HepG2 (cell line): ENCODE data around the gene ATXN2. TPM values are rescaled to one million over a fixed set of nuclear protein-coding genes. Genes with fewer than 3 reads are reported as not detected.

Experiments used
- ATAC-seq: fragments of 200-7000 bp; cut with Tn5 transposase; 3 replicates; pipeline ENCODE4 v1.9.1; 2020; ENCODE audit warnings: mild to moderate bottlenecking, moderate library complexity
- BruUV-seq: library from RNA; stranded (reverse); fragments of 400-500 nt; replicated peaks from 2 replicates; lab custom pipeline; 2021; lab: Mats Ljungman, UMichigan
- CTCF ChIA-PET: fragments of 300-600 bp; formaldehyde crosslinking; extraction: SDS; loops from one replicate; lab custom pipeline; 2021; ENCODE audit warnings: low total read pairs, inconsistent platforms, low intra/inter-chr PET ratio; lab: Yijun Ruan, JAX
- POLR2A ChIA-PET: fragments of 350-600 bp; sonication (Branson Sonifier 250); formaldehyde crosslinking; loops from one replicate; lab custom pipeline; 2020; ENCODE audit warnings: antibody characterized with exemption, inconsistent platforms; lab: Yijun Ruan, JAX
- DNase-seq: peaks from one replicate; pipeline ENCODE4 v3.0.0-alpha.2; 2015; ENCODE audit warnings: low spot score
- FAIRE-seq: peaks from 3 replicates; lab custom pipeline; 2011; peaks lifted over from hg19 to GRCh38; lab: Jason Lieb, UNC
- H2AFZ ChIP-seq: one replicate; pipeline ENCODE4 v1.6.1; 2011; ENCODE audit warnings: low read length, inconsistent platforms
- H3K27ac ChIP-seq: fragments of 300-600 bp; 3 replicates; pipeline ENCODE4 v1.8.0; 2011; ENCODE audit warnings: mixed run types, mild to moderate bottlenecking, mixed read lengths, low read length, inconsistent platforms; ENCODE audit not compliant: insufficient read depth; ENCODE audit errors: extremely low read length
- H3K27me3 ChIP-seq, 2 experiments: fragments of 200-600 bp in 1 of 2; 2 replicates in 1 of 2; 3 replicates in 1 of 2; pipeline versions ENCODE4 v1.6.0 to v1.8.0; 2011; ENCODE audit warnings: low read length in 2 of 2, mild to moderate bottlenecking in 2 of 2, moderate library complexity in 2 of 2, inconsistent platforms in 1 of 2; ENCODE audit not compliant: insufficient read depth in 2 of 2, control insufficient read depth in 1 of 2
- H3K36me3 ChIP-seq, 2 experiments: fragments of 200-600 bp in 1 of 2; replicated peaks in 1 of 2; 2 replicates in 1 of 2; 3 replicates in 1 of 2; pipeline versions ENCODE4 v1.5.1 to v1.8.0; 2011; ENCODE audit warnings: low read length in 2 of 2, inconsistent platforms in 1 of 2; ENCODE audit not compliant: insufficient read depth in 2 of 2, control insufficient read depth in 1 of 2
- H3K4me1 ChIP-seq: 2 replicates; pipeline ENCODE4 v1.5.1; 2012; ENCODE audit warnings: low read length, inconsistent platforms; ENCODE audit not compliant: insufficient read depth
- H3K4me2 ChIP-seq: 2 replicates; pipeline ENCODE4 v1.6.0; 2011; ENCODE audit warnings: low read depth, low read length, inconsistent platforms
- H3K4me3 ChIP-seq, 3 experiments: fragments of 200-600 bp in 1 of 3; sonication (generic), shearing (Covaris generic) in 1 of 3; replicated peaks in 1 of 3; 2 replicates each; pipeline ENCODE4 v1.5.1; 2011 to 2016; ENCODE audit warnings: low read length in 3 of 3, inconsistent platforms in 2 of 3, low read depth in 2 of 3, mild to moderate bottlenecking in 2 of 3, control low read depth in 1 of 3, mixed read lengths in 1 of 3; ENCODE audit not compliant: insufficient read depth in 1 of 3
- H3K79me2 ChIP-seq: one replicate; pipeline ENCODE4 v1.6.1; 2011; ENCODE audit warnings: low read length, inconsistent platforms; ENCODE audit not compliant: insufficient read depth
- H3K9ac ChIP-seq: 2 replicates; pipeline ENCODE4 v1.6.0; 2011; ENCODE audit warnings: mild to moderate bottlenecking, low read depth, low read length, inconsistent platforms; ENCODE audit not compliant: insufficient read depth
- H3K9me3 ChIP-seq: 2 replicates; pipeline ENCODE4 v1.5.1; 2012; ENCODE audit warnings: mild to moderate bottlenecking, low read length
- H4K20me1 ChIP-seq: 2 replicates; pipeline ENCODE4 v1.6.0; 2011; ENCODE audit warnings: inconsistent platforms, mild to moderate bottlenecking, low read length, moderate library complexity; ENCODE audit not compliant: insufficient read depth
- CEBPB ChIP-seq: IDR thresholded peaks from 2 replicates; pipeline ENCODE4 v1.6.1; 2011; ENCODE audit warnings: low read depth, low read length, improper control_type of control experiment, borderline replicate concordance
- CEBPG ChIP-seq: IDR thresholded peaks from 2 replicates; pipeline ENCODE4 v1.6.1; 2016
- HMGXB3 ChIP-seq: sonication (generic); formaldehyde crosslinking; IDR thresholded peaks from 2 replicates; pipeline ENCODE4 v1.4.0; 2020; ENCODE audit warnings: missing genetic modification reagents, borderline replicate concordance
- ZSCAN22 ChIP-seq: sonication (generic); formaldehyde crosslinking; IDR thresholded peaks from 2 replicates; pipeline ENCODE4 v1.4.0; 2020; ENCODE audit warnings: mild to moderate bottlenecking, missing genetic modification reagents
- WGBS: methylation state at CpG from one replicate; pipeline ENCODE4 v1.1.6; 2017; ENCODE audit warnings: low lambda C conversion rate; 5-methylcytosine and 5-hydroxymethylcytosine counted together
- in situ Hi-C: cut with HindIII; loops from 2 replicates; pipeline ENCODE4 v1.10.0; 2017; ENCODE audit warnings: low pct_unique_long_range_greater_than_20kb; ENCODE audit not compliant: extremely low pct_ligation_motif_present
- intact Hi-C: fragments of 100-400 bp; cut with micrococcal nuclease; formaldehyde crosslinking; loops from one replicate; pipeline ENCODE4 v1.10.0; 2022; ENCODE audit not compliant: unreplicated experiment
- polyA plus RNA-seq, 8 experiments: library from polyadenylated mRNA; depleted of rRNA in 3 of 8; stranded (reverse) in 7 of 8; unstranded in 1 of 8; fragments of >200 nt; fragmentation: Illumina TruSeq in 4 of 8; extraction: Trizol in 4 of 8; gene quantifications; 2 replicates each; pipeline versions ENCODE4 v1.2.1 to v1.2.3, GENCODE V29; 2011 to 2016; ENCODE audit warnings: low read depth in 4 of 8, missing spikeins in 1 of 8, mixed read lengths in 1 of 8; ENCODE audit not compliant: insufficient read depth in 1 of 8
- total RNA-seq, 5 experiments: library from RNA; depleted of rRNA; stranded (reverse); fragments of >200 nt; fragmentation: Illumina TruSeq; extraction: Trizol; gene quantifications; 2 replicates each; pipeline ENCODE4 v1.2.3, GENCODE V29; 2016; ENCODE audit warnings: low read depth in 1 of 5

ATXN2 gene
- total and polyA plus RNA-seq, 2 of the 13 experiments (the other 11 are each of a cell fraction or from before 2014, with no cell fraction given), result 18.1 to 27.1 TPM

DNA sequence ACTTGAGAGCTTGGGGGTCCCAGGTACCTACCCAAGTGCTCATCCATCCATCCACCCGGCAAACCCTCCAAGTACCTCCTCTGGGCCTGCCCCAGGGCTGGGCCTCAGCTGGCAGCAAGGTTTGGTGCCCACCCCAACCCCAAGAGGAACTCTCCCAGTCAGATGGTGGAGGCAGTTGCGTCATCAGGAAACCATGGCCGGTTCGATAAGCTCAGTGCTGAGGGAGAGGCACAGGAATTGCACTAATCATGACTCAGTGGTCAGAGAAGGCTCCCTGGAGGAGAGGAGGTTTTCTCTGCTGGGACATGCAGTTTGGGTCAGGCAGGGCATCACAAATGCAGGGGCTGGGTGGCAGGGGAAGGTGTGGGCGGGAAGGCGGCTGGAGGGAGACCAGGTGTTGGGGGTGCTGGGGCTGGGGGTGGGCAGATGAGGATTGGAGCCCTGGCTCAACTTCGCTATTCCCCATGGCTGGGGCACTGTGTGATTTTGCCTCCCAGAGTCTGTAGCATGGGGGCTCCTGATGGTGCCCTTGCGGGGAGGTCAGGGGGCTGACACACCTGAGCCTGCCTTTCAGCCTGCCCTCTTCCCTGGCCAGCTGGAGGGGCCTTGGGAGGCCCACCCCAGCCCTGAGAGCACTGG lies 161.2 kb downstream of the ATXN2 start:
- TF ChIP-seq ZSCAN22 (peak; percentile 98), CEBPG (CRISPR knock-in tag) (peak; percentile 34; the same call in 1 of the 2 replicates), CEBPB (peak; percentile 81), HMGXB3 (CRISPR knock-in tag) (no peak)
- 97% methylated on average over 7 of the region's 8 CpGs for WGBS
- H3K4me3 ChIP-seq, result no peak overlapping the region
- H3K9ac ChIP-seq, result no peak overlapping the region
- intact Hi-C loops (no loop called here), in situ Hi-C loops (no loop called here)
- ATAC-seq, result no peak; the same call in 2 of the 3 replicates
- 0 out of 2 replicates have a peak, but pooled peaks cover 8% of the 10 kb centered on the region for H4K20me1 ChIP-seq
- no peaks in the 10 kb centered on the region for H3K79me2 ChIP-seq
- 0 out of 2 replicates have a peak, but pooled peaks cover under 1% of the 10 kb centered on the region for H3K4me1 ChIP-seq
- ChIA-PET CTCF (no interaction called here), POLR2A (no interaction called here)
- no peaks in the 10 kb centered on the region; a peak in 1 of 5 replicates for H3K27me3 ChIP-seq
- H3K27ac ChIP-seq, result no peak overlapping the region
- no TSS peak for BruUV-seq
- H2AFZ ChIP-seq, result no peak overlapping the region
- H3K9me3 ChIP-seq, result no peaks in the 10 kb centered on the region
- DNase-seq, result no peak
- H3K4me2 ChIP-seq, result no peak overlapping the region
- peaks cover 9 to 34% of the 10 kb centered on the region in 2 experiments; a peak in 4 of 5 replicates for H3K36me3 ChIP-seq
- FAIRE-seq, result no peak
